Measurements from ENCODE around the gene TMEM254. TPM values are rescaled to one million over a fixed set of nuclear protein-coding genes. Genes with fewer than 3 reads are reported as not detected.

Gene TMEM254
- total RNA-seq, 6 donors from 2014 or later: 5.7 to 22.4 (median 16.0) TPM

Other genes with a start within 250 kb of the TMEM254 start
- 100 to 1,000 TPM; 339 to 906 (median 589) TPM for gene SFTPD, start 129.6 kb upstream of the TMEM254 start, total RNA-seq
- gene PLAC9, start 54.1 kb downstream of the TMEM254 start, total RNA-seq: 10 to 100 TPM in 3 of 6 donors, 1 to 10 TPM in 1, not detected in 2; 7.9 to 82.9 (median 26.5) TPM
- 100 to 1,000 TPM; 108 to 327 (median 194) TPM for gene ANXA11, start 126.9 kb downstream of the TMEM254 start, total RNA-seq
- gene MAT1A, start 211.0 kb downstream of the TMEM254 start, total RNA-seq: 1 to 10 TPM in 1 of 6 donors, under 1 TPM in 5; 0.15 to 2.1 (median 0.73) TPM